Esophagus muscularis mucosa (tissue), 4 donors: Measurements from ENCODE around the gene SDF2L1. TPM values are rescaled to one million over a fixed set of nuclear protein-coding genes. Genes with fewer than 3 reads are reported as not detected.
"Not testable (repeated sequence)": the region's sequence is repeated elsewhere in the genome, so short reads cannot be mapped to it uniquely, and the experiment has no call there.

ENCODE experiments used
- DNase-seq: peaks from one replicate; pipeline ENCODE4 v3.0.0-alpha.2; 2017; ENCODE audit errors: extremely low spot score
- H3K27ac ChIP-seq, 4 donors: fragments of 200-600 bp; sonication (generic); replicated peaks in 1 of 4; 1 replicate in 3 of 4; 2 replicates in 1 of 4; pipeline ENCODE4 v1.5.1; 2016 to 2019; ENCODE audit warnings: mild to moderate bottlenecking in 1 of 4
- H3K27me3 ChIP-seq, 4 donors: fragments of 200-600 bp; sonication (generic); one replicate each; pipeline versions ENCODE4 v1.5.1 to v1.6.0; 2016 to 2019
- H3K36me3 ChIP-seq, 4 donors: fragments of 200-600 bp; sonication (generic); one replicate each; pipeline ENCODE4 v1.5.1; 2016 to 2019
- H3K4me1 ChIP-seq, 4 donors: fragments of 200-600 bp; sonication (generic); one replicate each; pipeline ENCODE4 v1.5.1; 2016 to 2019
- H3K4me3 ChIP-seq, 4 donors: fragments of 200-600 bp; sonication (generic); 1 replicate in 2 of 4; 2 replicates in 2 of 4; pipeline ENCODE4 v1.5.1; 2016 to 2019; ENCODE audit warnings: mild to moderate bottlenecking in 4 of 4, moderate library complexity in 1 of 4
- H3K9me3 ChIP-seq, 4 donors: fragments of 200-600 bp; sonication (generic); 1 replicate in 3 of 4; 2 replicates in 1 of 4; pipeline ENCODE4 v1.5.1; 2016 to 2019
- EP300 ChIP-seq: sonication (generic); formaldehyde crosslinking; IDR thresholded peaks from one replicate; pipeline ENCODE4 v1.6.1; 2017; ENCODE audit warnings: antibody characterized with exemption
- POLR2A ChIP-seq: fragments of 450-650 bp; IDR thresholded peaks from one replicate; pipeline ENCODE4 v1.6.1; 2017; ENCODE audit warnings: antibody characterized with exemption, moderate library complexity, mild to moderate bottlenecking, low read depth
- POLR2AphosphoS5 ChIP-seq, 2 donors: sonication (generic); formaldehyde crosslinking; IDR thresholded peaks; one replicate each; pipeline ENCODE4 v1.6.1; 2017; ENCODE audit warnings: antibody characterized with exemption in 2 of 2
- WGBS: methylation state at CpG from one replicate; pipeline ENCODE4 v1.1.5; 2018; 5-methylcytosine and 5-hydroxymethylcytosine counted together
- intact Hi-C: fragments of 100-400 bp; cut with DNase I; formaldehyde crosslinking; loops from one replicate; pipeline ENCODE4 v1.15.1; 2023
- total RNA-seq, 4 donors: library from RNA; depleted of rRNA; stranded (reverse); fragments of >200 nt; gene quantifications; one replicate each; pipeline versions ENCODE4 v1.1.0 to v1.2.1, GENCODE V29; 2016
- TF ChIP-seq, protein P1 (sequence below), 3 experiments: fragments of 200-600 bp in 2 of 3; fragments of 450-650 bp in 1 of 3; sonication (generic) in 2 of 3; IDR thresholded peaks; one replicate each; pipeline ENCODE4 v1.5.1; 2017 to 2019; ENCODE audit warnings: antibody characterized with exemption in 3 of 3, mild to moderate bottlenecking in 2 of 3, moderate library complexity in 1 of 3

Gene SDF2L1
- total RNA-seq, 4 donors from 2014 or later, result 22.4 to 40.8 (median 29.3) TPM

DNA sequence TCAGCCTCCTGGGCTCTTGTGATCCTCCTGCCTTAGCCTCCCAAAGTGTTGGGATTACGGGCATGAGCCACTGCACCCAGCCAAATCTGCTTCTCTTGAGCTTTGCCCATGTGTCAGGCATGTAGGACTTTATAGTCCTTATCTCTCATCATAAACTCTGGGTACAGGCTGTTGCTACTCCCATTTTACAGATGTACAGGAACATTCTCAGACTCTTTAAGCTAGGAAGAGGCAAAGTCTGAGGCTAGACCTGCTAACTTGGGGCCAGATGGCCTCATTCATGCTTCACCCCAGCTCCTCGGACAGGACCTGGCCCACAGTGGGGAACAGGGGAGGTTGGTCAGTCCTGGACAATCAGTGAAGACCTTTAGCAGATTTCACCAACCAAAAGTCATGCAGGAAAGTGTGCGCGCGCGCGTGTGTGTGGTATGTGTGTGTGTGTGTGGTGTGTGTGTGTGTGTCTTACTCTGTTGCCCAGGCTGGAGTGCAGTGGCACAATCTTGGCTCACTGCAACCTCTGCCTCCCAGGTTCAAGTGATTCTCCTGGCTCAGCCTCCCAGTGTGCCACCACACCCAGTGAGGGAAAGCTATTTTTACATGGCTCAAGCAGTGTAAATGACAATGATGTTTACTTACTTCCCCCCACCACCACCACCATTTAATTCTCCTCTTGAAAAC, 36.1 kb upstream of the SDF2L1 start:
- Histone ChIP-seq H3K36me3 (peaks cover 2 to 13% (median 7%) of the 10 kb centered on the region in 4 donors), H3K27me3 (no peaks in the 10 kb centered on the region), H3K4me3 (no peak overlapping the region), H3K4me1 (peaks cover 15 to 38% (median 17%) of the 10 kb centered on the region in 4 donors), H3K27ac (no peak overlapping the region), H3K9me3 (no peaks in the 10 kb centered on the region)
- no peak for TF ChIP-seq POLR2A
- no peak for TF ChIP-seq POLR2AphosphoS5 (IDR thresholded peaks at IDR 0.05)
- TF ChIP-seq, protein P1, sequence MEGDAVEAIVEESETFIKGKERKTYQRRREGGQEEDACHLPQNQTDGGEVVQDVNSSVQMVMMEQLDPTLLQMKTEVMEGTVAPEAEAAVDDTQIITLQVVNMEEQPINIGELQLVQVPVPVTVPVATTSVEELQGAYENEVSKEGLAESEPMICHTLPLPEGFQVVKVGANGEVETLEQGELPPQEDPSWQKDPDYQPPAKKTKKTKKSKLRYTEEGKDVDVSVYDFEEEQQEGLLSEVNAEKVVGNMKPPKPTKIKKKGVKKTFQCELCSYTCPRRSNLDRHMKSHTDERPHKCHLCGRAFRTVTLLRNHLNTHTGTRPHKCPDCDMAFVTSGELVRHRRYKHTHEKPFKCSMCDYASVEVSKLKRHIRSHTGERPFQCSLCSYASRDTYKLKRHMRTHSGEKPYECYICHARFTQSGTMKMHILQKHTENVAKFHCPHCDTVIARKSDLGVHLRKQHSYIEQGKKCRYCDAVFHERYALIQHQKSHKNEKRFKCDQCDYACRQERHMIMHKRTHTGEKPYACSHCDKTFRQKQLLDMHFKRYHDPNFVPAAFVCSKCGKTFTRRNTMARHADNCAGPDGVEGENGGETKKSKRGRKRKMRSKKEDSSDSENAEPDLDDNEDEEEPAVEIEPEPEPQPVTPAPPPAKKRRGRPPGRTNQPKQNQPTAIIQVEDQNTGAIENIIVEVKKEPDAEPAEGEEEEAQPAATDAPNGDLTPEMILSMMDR (IDR thresholded peaks at IDR 0.05), result no peak
- no peak for TF ChIP-seq EP300
- intact Hi-C loops, result no loop called here
- WGBS, result 76% methylated on average over 7 of the region's 7 CpGs
- no peak for DNase-seq

DNA sequence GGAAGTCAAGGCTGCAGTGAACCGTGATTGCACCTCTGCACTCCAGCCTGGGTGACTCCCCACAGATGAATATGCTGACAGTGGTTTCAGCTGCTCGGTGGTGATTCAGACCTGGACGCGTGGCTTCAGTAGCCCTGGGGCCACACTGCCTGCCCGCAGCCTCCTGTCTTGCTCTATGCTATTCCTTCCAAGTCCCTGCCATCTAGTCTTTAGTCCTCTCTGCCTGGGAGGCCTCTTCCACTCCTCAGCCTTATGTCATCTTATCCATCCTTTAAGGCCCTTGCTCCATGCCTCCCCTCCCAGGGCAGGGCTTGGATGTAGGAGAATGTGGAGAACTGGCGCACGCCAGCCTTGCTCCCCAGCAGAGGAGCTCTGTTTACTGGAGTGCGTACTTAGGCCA, 35.3 kb upstream of the SDF2L1 start:
- peaks cover 15 to 38% (median 17%) of the 10 kb centered on the region in 4 donors for H3K4me1 ChIP-seq
- no peak overlapping the region for H3K27ac ChIP-seq
- no peaks in the 10 kb centered on the region for H3K27me3 ChIP-seq
- no peaks in the 10 kb centered on the region for H3K9me3 ChIP-seq
- 96% methylated on average over 7 of the region's 8 CpGs for WGBS
- no peak for DNase-seq
- TF ChIP-seq POLR2A (no peak), POLR2AphosphoS5 (IDR thresholded peaks at IDR 0.05) (no peak), EP300 (no peak)
- TF ChIP-seq, protein P1 (IDR thresholded peaks at IDR 0.05), result no peak
- peaks cover 10 to 20% (median 15%) of the 10 kb centered on the region in 4 donors for H3K36me3 ChIP-seq
- intact Hi-C loops, result no loop called here
- no peak overlapping the region for H3K4me3 ChIP-seq

DNA sequence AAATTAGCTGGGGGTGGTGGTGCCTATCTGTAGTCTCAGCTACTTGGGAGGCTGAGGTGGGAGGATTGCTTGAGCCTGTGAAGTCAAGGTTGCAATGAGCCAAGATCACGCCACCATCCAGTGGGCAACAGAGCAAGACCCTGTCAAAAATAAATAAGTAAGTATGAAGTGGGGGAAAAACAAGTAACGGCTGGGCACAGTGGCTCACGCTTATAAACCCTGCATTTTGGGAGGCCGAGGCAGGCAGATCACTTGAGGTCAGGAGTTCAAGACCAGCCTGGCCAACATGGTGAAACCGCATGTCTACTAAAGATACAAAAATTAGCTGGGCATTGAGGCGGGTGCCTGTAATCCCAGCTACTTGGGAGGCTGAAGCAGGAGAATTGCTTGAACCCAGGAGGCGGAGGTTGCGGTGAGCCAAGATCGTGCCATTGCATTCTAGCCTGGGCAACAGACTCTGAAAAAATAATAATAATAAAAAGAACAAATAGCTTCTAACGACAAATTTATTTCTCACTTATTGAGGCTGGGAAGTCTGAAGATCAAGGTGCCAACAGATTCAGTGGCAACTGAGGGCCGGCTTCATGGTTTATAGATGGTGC, 32.4 kb upstream of the SDF2L1 start:
- Histone ChIP-seq H3K4me1 (peaks cover 15 to 36% (median 17%) of the 10 kb centered on the region in 4 donors), H3K36me3 (peaks cover 16 to 48% (median 39%) of the 10 kb centered on the region in 4 donors)
- DNase-seq, H3K27ac ChIP-seq, H3K9me3 ChIP-seq, H3K27me3 ChIP-seq, H3K4me3 ChIP-seq, intact Hi-C loops: not testable (repeated sequence)
- 96% methylated on average over 11 of the region's 11 CpGs for WGBS

DNA sequence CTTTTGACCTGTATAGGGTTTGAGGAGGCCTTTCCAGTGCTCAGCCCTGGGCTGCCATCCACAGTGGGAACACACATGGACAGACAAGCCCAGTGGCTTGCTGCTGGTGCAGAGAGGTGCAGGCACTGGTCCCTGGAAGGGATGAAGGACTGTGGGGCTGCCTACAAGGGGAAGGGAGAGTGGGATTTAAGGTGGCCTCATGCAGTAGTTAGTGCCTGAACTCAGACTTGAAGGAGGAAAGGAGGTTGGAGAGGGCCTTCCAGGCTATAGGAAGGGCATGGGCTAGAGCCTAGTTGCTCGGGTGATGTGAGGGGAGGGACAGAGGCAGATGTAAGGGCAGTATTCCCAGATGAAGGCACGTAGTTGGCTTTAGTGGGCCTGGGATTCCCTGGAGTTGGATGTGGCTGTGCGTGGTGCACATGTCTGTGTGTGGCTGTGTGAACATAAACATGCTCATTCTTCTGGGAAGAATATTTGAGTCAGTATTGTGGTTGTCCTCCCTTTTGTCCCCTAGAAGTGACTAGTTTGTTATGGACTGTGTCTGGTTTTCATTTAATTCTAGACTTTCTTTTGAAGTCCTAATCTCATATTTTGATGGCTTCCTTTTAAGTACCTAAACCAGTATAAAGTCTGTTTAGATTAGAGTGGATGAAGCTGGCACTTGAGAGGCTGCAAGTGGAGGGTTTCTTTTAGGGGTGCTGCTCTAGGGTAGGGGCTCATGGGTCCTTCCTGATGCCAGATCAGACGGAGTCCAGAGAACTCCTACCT, 30.7 kb upstream of the SDF2L1 start:
- 70% methylated on average over 4 of the region's 4 CpGs for WGBS
- H3K4me3 ChIP-seq, result no peak overlapping the region
- no peak for DNase-seq
- no peaks in the 10 kb centered on the region for H3K27me3 ChIP-seq
- H3K27ac ChIP-seq, result no peak overlapping the region
- intact Hi-C loops, result no loop called here
- TF ChIP-seq POLR2A (no peak), POLR2AphosphoS5 (IDR thresholded peaks at IDR 0.05) (no peak), EP300 (no peak)
- TF ChIP-seq, protein P1 (IDR thresholded peaks at IDR 0.05), result no peak
- no peaks in the 10 kb centered on the region for H3K9me3 ChIP-seq
- H3K36me3 ChIP-seq, result peaks cover 16 to 58% (median 42%) of the 10 kb centered on the region in 4 donors
- H3K4me1 ChIP-seq, result peaks cover 12 to 21% (median 12%) of the 10 kb centered on the region in 4 donors

DNA sequence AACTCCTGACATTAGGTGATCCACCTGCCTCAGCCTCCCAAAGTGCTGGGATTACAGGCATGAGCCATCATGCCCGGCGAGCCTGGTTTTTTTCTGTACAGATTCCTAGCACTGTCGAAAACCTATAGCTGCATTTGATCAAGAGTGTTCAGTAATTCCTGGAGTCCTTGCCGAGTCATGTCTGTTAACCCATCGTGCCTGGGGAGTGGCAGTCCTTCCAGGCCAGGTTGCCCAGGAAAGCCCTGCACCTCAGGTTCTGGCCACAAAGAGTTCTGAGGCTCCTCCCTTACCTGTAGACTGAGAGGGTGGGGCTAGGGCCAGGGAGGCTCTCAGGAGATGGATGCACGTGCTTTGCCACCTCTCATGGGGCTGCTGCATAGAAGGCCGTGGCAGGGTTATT, 29.2 kb upstream of the SDF2L1 start:
- 88% methylated on average over 7 of the region's 7 CpGs for WGBS
- peaks cover 0 to 6% (median 0%) of the 10 kb centered on the region in 4 donors for H3K4me1 ChIP-seq
- H3K27me3 ChIP-seq, result no peaks in the 10 kb centered on the region
- DNase-seq, result no peak
- H3K27ac ChIP-seq, result no peak overlapping the region
- no peak for TF ChIP-seq POLR2AphosphoS5 (IDR thresholded peaks at IDR 0.05)
- TF ChIP-seq POLR2A, result no peak
- no peak for TF ChIP-seq EP300
- TF ChIP-seq, protein P1 (IDR thresholded peaks at IDR 0.05), result no peak
- H3K4me3 ChIP-seq, result no peak overlapping the region
- H3K36me3 ChIP-seq, result peaks cover 16 to 58% (median 42%) of the 10 kb centered on the region in 4 donors
- intact Hi-C loops, result no loop called here
- H3K9me3 ChIP-seq, result no peaks in the 10 kb centered on the region
